DMS79 treated with DMSO at 0.1 percent for 48 hours (cell line): ENCODE measurements around the gene CINP.
"Not testable (repeated sequence)": the region's sequence is repeated elsewhere in the genome, so short reads cannot be mapped to it uniquely, and the experiment has no call there.

ENCODE experiments used
- DNase-seq: peaks from one replicate; lab custom pipeline; 2025; lab: John Stamatoyannopoulos, UW

The CINP gene

DNA sequence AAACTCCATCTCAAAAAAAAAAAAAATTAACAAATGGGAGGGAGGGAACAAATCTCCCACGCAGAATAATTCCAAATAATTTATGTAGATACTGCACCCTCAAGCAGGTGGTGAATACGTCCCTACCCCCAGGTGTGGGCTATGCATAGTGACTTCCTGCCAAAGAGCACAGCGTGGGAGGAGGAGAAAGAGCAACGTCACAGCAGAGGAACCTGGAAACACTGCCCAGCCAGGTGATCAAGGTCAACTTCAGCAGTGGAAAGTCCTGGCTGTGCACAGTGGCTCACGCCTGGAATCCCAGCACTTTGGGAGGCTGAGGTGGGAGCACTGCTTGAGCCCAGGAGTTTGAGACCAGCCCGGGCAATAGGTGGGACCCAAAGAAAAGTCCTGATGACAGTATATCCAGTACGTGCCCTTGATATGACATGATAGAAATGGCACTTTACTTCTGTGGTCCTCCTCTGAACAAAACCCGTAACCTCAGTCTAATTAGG, 9.5 kb downstream of the CINP start:
- no peak for DNase-seq

DNA sequence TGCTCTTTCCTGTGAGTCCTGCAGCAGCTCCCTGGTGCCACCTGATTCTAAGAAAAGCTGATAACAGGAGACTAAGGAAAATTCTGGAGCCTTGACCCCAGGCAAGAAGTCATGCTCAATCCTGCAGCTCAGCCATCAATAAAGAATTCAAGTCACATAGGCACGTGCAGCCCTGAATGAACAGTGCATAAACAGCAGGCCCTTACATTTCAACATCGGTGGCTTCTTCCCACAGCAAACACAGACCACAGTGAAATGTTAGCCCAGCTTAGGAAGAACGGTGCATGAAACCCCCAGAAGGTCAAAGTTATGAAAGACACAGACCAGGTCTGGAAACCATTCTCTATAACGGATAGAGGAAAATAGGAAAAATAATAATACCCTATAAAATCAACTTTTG, 10.5 kb downstream of the CINP start:
- no peak for DNase-seq

DNA sequence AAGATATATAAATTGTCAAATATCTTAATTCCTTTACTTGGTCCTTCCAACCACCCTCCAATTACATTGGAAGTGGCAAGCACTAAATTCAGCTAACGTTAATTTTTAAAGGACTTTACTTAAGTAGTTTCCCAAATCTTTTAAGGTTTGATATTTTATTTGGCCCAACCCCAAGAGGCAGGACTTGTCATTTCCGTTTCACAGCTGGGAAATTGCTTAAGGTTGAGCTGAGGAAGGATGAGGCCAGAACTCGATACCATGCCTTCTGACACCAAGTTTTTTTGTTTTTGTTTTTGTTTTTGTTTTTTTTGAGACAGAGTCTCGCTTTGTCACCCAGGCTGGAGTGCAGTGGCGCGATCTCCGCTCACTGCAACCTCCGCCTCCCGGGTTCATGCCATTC, 11.1 kb downstream of the CINP start:
- DNase-seq = not testable (repeated sequence)

DNA sequence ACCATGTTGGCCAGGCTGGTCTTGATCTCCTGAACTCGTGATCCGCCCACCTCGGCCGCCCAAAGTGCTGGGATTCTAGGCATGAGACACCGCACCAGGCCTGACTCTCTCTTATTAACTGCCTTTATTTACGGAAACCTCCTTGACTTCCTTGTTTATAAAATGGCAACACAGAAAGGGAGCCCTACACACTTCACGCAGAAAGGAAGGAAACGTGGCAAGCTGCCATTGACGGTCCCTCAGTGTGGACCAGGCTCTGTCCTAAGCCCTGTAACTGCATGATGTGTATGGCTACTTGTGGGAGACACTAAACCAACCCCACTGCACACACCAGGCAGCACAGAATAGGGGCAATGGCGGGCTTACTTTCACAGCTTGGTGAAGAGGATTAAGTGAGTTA, 11.7 kb downstream of the CINP start:
- no peak for DNase-seq

DNA sequence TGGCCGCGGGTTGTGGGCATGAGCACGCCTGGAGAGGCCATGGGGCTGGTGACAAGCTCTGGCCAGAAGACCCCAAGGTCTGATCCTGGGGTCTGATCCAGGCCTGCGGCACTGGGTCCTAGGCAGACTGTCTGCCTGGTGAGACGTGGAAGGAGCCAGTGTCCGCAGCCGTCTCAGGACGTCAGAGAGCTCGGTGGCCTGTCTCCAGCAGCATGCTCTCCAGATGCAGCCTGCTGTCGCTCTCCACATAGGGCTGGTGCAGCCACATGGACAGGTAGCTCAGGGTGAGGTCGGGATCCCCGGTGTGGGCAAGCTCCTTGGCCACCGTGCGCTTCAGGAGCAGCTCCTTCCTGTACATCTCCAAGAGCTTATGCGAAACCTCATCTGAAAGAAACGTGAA, 14.3 kb downstream of the CINP start:
- no peak for DNase-seq

DNA sequence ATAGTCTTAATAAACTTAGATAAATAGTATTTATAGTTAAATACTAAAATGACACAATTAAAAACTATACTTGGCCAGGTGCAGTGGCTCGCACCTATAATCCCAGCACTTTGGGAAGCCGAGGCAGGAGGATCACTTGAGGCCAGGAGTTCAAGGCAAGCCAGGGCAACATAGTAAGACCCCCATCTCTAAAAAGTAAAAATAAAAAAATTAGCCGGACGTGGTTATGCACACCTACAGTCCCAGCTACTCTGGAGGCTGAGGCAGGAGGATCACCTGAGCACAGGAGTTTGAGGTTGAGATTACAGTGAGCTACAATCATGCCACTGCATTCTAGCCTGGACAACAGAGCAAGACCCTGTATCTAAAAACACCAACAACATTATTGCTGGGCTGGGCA, 16.0 kb downstream of the CINP start:
- DNase-seq = no peak

DNA sequence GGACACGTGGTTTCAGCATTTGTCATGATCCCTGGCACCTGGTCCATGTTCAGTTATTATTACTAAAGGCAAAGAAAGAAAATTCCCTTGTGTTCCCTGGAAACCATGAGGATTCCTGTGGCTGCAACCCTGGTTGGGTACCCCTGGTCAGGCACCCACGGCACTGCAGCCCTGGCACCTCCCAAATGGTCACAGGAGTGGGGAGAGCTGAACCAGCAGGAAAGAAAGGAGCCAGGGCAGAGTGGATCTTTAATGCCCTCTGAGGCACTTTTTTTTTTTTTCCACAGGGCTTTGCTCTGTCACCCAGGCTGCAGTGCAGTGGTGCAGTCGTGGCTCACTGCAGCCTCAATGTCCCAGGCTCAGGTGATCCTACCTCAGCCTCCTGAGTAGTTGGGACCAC, 17.5 kb downstream of the CINP start:
- DNase-seq = no peak

DNA sequence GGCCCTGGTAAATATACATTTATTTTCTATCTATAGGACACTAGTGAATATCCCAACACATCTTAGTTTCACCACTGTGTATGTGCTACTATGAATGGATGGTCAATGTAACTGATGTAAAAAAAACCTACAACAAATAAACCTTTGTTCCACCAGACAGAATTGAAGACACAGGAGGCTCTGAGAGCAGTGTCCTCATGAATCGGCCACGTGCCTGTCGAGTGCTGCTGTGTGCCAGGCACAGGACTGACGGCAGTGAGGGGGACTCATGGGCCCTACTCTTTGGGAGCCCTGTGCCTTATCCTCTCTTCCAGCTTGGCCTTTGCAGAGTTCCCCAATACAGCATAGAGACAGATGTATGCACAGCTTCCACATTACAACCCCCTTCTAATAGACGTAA, 18.2 kb downstream of the CINP start:
- DNase-seq = no peak

DNA sequence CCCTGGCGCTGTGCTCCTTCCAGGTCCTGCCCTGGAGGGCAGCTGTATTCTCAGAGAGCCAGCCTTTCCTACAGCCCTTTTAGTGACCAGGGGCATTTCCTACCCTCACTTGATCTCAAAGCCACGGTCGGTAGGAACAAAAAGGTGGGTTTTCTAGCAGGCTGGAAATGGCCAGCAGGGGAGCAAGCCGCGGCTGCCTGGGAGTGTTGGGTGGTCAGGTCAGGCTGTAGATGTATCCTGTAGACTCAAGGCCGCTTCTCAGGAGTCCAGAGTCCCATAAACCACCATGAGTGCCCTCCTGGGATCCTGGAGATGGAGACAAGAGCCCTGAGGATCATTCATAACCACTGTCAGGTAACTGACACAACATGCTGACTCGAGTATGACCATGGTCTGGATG, 18.6 kb downstream of the CINP start:
- DNase-seq = no peak

DNA sequence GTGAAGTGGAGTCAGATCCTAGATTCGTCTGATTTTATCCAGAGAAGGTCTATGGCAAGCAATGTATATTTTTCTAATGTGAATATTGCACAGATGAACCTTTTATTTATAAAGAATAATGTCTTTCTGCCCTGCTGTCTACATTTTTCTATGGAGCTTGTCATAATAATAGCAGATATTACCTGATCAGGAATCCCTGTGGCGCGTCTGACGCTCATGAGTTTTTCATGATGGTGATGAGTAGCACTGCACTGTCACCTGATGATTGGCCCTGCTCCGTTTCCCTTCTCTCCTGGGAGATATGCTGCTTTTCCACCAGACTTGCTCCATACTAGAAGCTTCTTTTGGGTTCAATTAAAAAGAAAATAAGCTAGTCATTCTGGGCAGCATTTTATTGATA, 20.5 kb downstream of the CINP start:
- no peak for DNase-seq

DNA sequence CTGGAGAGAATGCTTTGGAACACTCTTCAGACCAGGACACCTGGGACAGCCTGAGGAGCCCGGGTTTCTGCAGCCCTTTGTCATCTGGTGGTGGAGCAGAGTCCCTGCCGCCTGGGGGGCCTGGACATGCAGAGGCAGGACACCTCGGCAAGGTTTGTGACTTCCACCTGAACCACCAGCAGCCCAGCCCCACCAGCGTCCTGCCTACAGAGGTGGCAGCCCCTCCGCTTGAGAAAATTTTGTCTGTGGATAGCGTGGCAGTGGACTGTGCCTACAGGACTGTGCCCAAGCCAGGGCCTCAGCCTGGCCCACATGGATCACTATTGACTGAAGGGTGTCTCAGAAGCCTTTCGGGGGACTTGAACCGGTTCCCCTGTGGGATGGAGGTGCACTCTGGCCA, 21.1 kb downstream of the CINP start:
- no peak for DNase-seq

DNA sequence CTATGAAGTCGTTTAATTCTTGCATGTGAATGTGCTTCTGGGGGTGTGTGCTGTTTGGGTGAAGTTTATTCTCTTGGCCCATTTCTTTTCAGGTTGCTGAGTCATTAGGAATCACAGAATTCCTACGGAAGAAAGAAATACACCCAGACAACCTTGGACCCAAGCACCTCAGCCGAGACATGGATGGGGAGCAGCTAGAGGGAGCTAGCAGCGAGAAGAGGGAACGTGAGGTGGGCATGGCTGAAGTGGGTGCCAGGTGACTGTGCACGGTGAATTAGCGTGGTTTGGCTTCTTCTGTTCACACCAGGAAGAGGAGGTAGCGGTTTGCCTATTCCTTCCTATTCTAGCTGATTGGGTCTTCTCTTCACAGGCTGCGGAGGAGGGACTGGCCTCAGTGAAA, 24.0 kb downstream of the CINP start:
- no peak for DNase-seq

DNA sequence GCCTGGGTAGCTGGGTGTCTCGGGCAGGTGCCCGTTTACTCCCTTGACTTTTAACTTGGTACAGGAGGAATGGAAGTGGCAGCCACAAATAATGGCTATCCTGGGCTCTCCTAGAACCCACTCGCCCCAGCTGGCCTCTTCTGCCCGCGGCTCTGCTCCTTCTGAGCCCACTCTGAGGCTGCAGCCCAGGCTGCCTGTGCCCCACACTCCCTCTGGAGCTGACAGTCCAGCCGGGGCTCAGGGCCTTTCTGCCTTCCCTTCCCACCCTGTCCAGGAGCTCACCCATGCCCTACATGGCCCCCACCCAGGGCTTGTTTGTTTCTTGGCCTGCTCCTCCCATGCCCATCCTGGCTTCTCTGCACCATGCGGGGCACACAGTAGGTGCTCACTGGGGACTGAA, 27.5 kb downstream of the CINP start:
- DNase-seq = no peak

DNA sequence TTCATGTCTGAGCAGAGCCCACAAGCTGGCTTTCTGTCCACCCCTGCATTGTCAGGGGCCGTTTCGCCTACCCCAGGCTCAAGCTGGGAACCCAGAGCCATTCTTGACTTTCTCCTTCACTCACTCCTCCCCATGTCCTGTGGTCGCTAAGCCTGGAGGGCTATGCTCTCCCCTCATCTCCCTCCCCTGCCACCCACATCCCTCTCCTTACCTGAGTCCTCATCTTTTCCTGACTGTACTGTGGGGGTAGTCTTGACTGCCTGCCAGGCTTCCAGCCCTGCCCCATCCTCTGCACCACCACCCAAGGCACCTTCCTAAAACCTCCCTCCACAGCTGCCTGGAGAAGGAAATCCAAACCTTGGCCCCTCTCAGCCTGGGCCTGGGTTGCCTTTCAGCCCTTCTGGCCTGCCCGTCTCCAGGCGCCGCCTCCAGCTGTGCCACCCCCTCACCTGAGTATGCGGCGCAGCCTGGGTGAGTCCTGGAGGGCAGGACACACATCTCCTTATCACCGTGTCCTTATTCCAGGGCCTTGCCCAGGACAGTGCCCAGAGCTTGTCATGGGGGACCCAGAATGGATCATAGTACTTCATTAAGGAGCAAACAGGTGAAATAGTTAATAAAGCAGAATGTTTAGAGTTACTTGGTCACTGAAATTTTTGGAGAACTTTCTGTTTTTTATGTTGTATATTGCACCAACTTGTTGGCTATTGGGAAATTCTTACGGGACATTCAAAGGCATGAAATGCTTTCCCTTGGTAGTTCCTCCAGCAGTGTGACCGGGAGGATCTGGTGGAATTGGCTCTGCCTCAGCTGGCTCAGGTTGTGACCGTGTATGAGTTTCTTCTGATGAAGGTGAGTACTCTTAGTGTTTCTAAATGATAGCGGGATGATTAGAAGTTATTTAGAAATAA, 28.6 kb downstream of the CINP start:
- DNase-seq = no peak

DNA sequence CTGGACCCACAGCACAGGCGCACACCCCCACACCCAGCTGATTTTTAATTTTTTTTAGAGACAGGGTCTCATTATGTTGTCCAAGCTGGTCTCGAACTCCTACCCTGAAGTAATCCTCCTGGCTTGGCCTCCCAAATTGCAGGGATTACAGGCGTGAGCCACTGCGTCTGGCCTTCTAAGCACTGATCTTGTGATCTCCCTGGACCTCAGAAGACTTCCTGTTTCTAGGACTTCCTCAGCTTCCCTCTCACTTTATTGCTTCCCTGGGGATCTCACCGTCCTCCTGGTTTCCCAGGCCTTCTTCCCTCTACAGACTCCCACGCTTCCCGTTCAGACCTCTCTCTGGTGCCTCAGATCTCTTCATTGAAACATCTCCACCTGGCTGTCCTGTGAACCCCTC, 29.3 kb downstream of the CINP start:
- no peak for DNase-seq

DNA sequence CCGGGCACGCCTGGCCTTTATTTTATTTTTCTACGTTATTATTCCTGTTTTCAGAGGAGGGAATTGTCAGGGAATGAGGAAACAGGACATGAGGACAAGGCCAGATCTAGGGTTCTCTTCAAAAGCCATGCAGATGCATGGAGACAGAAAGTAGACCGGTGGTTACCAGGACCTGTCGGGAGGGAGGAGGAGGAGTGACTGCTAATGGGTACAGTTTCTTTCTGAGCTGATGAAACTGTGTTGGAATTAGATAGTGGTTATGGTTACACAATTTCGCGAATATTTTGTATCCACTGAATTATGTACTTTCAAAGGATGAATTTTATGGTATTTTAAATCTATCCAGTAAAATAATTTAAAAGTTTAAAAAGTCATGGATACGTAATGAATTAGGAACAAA, 31.9 kb downstream of the CINP start:
- no peak for DNase-seq

DNA sequence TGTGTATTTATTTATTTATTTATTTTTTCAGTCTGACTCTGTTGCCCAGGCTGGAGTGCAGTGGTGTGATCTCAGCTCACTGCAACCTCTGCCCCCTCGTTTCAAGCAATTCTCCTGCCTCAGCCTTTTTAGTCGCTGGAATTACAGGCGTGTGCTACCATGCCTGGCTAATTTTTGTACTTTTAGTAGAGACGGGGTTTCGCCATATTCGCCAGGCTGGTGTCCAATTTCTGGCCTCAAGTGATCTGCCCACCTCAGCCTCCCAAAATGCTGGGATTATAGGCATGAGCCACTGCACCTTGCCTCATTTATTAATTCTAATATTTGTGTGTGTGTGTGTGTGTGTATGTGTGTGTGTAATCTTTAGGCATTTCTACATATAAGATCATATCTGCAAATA, 33.3 kb downstream of the CINP start:
- DNase-seq = not testable (repeated sequence)

DNA sequence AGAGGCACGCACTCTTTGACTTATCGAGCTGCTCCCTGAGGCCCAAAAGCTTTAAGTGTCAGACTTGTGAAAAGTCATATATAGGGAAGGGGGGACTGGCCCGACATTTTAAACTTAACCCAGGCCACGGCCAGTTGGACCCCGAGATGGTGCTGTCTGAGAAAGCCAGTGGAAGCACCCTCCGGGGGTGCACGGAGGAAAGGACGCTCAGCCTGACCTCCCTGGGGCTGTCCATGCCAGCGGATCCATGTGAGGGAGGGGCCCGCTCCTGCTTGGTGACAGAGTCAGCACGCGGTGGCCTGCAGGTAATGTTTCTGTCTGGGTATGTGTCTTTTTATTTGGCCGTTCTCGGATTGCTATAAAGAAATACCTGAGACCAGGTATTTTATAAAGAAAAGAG, 36.1 kb downstream of the CINP start:
- no peak for DNase-seq

DNA sequence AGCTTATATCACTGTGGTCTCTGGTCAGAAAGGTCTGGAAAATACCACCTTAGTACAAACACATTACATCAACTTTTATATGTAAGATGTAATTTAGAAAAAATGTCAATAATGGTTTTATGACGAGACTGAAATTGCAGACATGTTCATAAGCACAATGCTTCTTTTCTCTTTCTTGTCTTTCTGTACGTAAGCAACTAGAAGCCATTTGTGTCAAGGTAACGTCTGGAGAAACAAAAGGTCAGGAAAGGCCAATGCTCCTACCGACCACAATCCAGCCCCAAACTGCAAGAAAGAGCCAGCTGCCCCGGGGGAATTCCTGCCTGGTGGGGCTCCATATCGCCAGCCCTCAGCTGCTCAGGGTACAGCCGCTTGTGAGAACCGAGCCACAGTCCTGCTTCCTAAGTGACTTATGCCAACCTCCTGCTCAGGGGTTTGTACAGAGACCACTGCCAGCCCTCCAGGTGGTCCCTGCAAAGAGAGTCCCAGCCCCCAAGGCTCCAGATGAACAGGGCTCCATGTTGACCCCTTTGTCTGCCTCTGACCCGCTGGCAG, 36.8 kb downstream of the CINP start:
- no peak for DNase-seq

DNA sequence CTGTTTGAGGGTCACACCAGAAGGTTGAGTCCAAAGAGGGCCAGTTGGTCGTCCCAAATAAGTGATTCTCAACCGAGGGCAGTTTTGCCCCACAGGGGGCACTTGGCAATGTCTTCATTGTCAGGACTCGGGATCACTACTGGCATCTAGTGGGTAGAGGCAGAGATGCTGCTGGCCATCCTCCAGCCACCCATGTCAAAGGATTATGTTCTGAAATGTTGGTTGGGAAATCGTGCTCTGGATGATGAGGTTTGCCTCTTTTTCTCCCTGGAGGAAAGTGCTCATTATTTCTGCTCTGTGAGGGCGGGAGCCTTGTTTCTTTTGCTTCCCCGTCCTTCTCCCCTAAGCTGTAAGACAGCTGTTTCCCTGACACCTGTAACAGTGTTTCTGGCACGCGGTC, 39.6 kb downstream of the CINP start:
- DNase-seq = no peak

DNA sequence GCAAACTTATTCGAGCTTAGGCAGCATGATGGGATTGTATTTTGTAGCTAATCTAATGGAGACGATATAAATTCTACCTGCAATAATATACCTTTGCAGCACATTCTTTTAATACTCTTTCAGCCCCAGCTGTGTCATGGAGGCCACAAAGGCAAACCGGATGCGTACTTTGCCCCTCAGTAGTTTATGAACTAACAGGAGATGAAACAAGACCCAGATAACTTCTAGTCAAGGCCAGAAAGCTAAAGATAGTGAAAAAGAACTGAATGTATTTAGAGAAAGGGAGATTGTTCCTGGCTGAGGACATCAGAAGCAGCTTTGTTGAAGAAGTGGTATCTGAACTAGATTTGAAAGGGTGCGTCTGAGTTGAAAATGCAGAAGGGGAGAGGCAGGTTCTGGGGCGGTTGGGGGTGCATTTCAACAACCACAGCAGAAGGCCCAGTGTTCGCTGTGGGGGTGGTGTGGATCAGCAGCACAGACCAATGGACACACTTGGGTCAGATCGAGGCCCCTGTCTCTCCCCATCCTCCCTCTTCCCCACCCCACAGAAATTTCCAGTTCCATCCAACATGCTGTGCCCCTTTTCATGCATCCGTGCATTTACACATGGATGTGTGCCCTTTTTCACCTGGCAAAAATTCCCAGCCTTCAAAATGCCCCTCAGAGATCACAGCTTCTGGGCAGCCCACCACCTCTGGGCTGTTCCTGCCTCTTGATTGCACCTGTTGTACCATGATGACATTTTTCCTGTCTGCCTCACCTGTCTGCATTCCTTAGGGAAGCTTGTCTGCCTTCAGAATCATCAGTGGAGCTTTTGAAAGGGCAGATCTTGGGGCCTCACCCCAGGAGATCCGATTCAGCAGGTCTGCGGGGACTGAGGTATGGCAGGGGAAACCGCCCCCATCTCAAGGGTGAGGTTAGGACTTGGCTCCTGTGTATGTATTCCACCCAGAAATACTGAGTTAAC, 41.0 kb downstream of the CINP start:
- no peak for DNase-seq

DNA sequence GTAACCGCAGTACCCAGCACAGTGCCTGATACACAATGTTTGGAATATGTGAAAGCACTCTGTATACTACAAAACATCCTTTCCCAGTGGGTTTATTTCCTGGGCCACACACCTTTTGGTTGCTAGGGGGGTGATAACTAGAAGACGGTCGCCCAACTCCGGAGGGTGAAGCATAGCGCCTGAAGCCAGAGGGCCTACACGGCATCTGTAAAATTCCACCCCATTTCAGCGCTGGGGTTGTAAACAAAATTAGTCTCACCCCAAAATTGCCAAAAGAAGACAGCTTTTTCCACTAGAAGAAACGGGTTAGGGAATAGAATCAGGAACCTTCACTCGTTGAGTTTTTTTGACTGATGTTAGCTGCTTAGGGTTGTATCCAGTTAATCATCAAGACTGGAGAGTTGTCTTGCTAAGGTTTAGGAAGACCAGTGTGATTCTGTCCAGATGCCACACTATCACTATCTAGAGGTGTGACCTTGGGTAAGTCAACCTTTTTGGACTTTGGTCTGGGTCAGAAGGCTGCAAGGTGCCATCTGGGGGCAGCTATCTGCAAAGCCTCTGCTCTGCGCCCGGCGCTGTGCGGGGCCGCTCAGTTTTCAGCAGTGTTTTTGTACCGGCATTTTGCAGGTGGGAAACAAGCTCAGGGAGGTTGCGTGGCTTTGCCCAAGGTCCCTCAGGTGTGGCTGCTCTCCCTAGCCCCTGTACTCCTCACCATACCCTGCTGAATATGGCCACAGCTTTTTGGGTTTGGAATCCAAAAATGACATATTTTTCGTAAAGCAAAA, 41.8 kb downstream of the CINP start:
- DNase-seq = no peak
